Lung microvascular endothelial cell (primary cell): Measurements from ENCODE around the gene BCL11B. TPM values are rescaled to one million over a fixed set of nuclear protein-coding genes. Genes with fewer than 3 reads are reported as not detected.

Source experiments
- DNase-seq, 2 donors: peaks; one replicate each; pipeline versions ENCODE4 v3.0.0 to v3.0.0-alpha.2; 2010; ENCODE audit warnings: low read depth in 2 of 2
- total RNA-seq: library from RNA; depleted of rRNA; stranded (reverse); fragments of >200 nt; gene quantifications from 2 replicates; pipeline ENCODE4 v1.2.1, GENCODE V29; 2014

BCL11B gene
- total RNA-seq, 1 donor from 2014 or later: under 0.01 TPM

GRCh38 chr14:99122521-99123125 is 149.4 kb downstream of the BCL11B start:
- DNase-seq: no peak

- no peak for DNase-seq
Observed at GRCh38 chr14:99121319-99121875, 150.6 kb downstream of the BCL11B start.

- DNase-seq: no peak
Observed at GRCh38 chr14:99120526-99121318, 151.3 kb downstream of the BCL11B start.

- DNase-seq: no peak
Observed at GRCh38 chr14:99119554-99120525, 152.2 kb downstream of the BCL11B start.

Other genes with a start within 250 kb of the BCL11B start
- 38.4 and 57.9 TPM in 2 replicates for gene SETD3, start 208.7 kb upstream of the BCL11B start, total RNA-seq
- 25.6 and 28.1 TPM in 2 replicates for gene CCNK, start 209.2 kb upstream of the BCL11B start, total RNA-seq